GM06990 (cell line): ENCODE results near the gene ANKRD39.

Experiments
- DNase-seq: peaks from one replicate; pipeline ENCODE4 v3.0.0-alpha.2; 2011; ENCODE audit not compliant: insufficient read length; ENCODE audit errors: extremely low read depth
- H3K27me3 ChIP-seq: replicated peaks from 2 replicates; pipeline ENCODE4 v1.6.0; 2011; ENCODE audit warnings: low read length; ENCODE audit not compliant: control insufficient read depth, insufficient read depth
- H3K36me3 ChIP-seq: 2 replicates; pipeline ENCODE4 v1.5.1; 2011; ENCODE audit warnings: low read length; ENCODE audit not compliant: control insufficient read depth, insufficient read depth
- H3K4me3 ChIP-seq: replicated peaks from 2 replicates; pipeline ENCODE4 v1.5.1; 2011; ENCODE audit warnings: low read depth, mild to moderate bottlenecking, control low read depth, low read length
- CTCF ChIP-seq: IDR thresholded peaks from 2 replicates; pipeline ENCODE4 v1.5.1; 2011; ENCODE audit warnings: low read length, control low read depth, mild to moderate bottlenecking, inconsistent platforms; ENCODE audit not compliant: insufficient read depth, poor library complexity, severe bottlenecking

Gene ANKRD39

GRCh38 chr2:96878796-96879544, 21.2 kb upstream of the ANKRD39 start:
- TF ChIP-seq CTCF: no peak
- H3K36me3 ChIP-seq: no peaks in the 10 kb centered on the region
- no peak for DNase-seq
- no peak overlapping the region for H3K4me3 ChIP-seq
- H3K27me3 ChIP-seq: no peaks in the 10 kb centered on the region; the same call in 1 of the 2 replicates

GRCh38 chr2:96878171-96878570, 20.4 kb upstream of the ANKRD39 start:
- TF ChIP-seq CTCF: no peak
- H3K36me3 ChIP-seq: no peaks in the 10 kb centered on the region
- DNase-seq: no peak
- H3K4me3 ChIP-seq: no peak overlapping the region
- H3K27me3 ChIP-seq: no peaks in the 10 kb centered on the region; the same call in 1 of the 2 replicates

- Histone ChIP-seq H3K36me3 (no peaks in the 10 kb centered on the region), H3K4me3 (no peak overlapping the region), H3K27me3 (no peaks in the 10 kb centered on the region; the same call in 1 of the 2 replicates)
- TF ChIP-seq CTCF: no peak
- DNase-seq: no peak
Observed at GRCh38 chr2:96877631-96878092, 19.8 kb upstream of the ANKRD39 start.

DNA sequence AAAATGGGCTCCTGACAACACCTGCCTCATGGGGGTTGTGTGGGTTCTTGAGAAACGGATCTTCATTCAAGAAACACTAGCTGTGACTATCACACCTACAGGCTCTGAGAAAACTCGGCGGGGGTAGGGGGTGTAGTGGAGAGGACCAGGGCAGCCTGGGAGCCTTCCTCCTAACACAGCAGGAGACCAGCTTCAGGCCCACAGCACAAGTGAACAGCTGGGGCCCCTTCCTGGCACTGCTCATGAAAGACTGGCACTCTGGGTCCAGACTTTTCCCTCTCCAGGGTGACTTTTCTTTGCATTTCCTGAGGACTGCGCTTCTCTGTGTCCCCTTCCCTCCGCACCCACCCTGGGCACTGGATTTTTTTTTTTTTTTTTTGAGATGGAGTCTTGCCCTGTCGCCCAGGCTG, 19.2 kb upstream of the ANKRD39 start:
- Histone ChIP-seq H3K4me3 (no peak overlapping the region), H3K36me3 (no peaks in the 10 kb centered on the region), H3K27me3 (no peaks in the 10 kb centered on the region; the same call in 1 of the 2 replicates)
- DNase-seq: no peak
- TF ChIP-seq CTCF: no peak

DNA sequence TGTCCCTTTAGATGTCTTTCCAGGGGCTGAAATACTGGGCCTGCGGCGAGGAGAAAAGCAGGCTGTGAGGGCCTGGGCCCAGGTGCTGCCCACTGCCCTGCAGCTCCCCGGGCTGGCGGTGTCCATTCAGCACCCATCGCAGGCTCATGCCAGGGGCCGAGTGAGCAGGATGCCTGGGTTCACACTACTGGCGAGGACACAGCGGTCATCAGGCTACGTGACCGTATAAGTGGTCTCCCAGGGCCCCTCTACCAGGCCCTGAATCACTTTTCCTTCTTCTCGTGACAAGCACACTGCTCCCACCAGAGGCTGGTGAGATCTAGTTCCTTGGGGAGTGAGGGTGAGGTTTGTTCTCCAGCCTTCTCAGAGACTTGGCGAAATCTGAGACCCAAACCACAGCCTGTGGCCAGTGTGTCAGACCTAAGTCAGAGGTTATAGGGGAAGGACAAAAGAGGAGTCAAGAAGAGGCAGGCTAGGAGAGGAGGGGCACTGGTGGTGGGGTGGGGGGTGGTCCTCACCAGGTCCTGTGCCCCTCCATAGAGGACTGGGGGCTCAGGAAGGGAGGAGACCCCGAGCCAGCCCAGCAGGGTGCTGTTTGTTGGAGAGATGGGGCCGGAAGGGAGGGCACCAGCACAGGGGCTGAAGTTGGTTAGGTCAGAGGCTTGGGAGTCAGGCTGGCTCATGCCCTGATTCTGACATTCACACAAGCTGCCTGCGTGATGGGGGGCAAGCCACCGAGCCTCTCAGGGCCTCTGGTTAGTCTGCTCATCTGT, 18.6 kb upstream of the ANKRD39 start:
- no peak for DNase-seq
- no peaks in the 10 kb centered on the region for H3K36me3 ChIP-seq
- no peak overlapping the region for H3K4me3 ChIP-seq
- TF ChIP-seq CTCF: no peak
- no peaks in the 10 kb centered on the region; the same call in 1 of the 2 replicates for H3K27me3 ChIP-seq
